Transverse colon (tissue), 4 donors: ENCODE measurements around the gene MED27. TPM values are rescaled to one million over a fixed set of nuclear protein-coding genes. Genes with fewer than 3 reads are reported as not detected.

Source experiments
- DNase-seq: peaks from one replicate; pipeline ENCODE4 v3.0.0-alpha.2; 2019
- H3K27ac ChIP-seq, 4 donors: fragments of 200-600 bp; sonication (generic); 2 replicates each; pipeline ENCODE4 v1.5.1; 2016 to 2018; ENCODE audit warnings: inconsistent platforms in 4 of 4
- H3K27me3 ChIP-seq: fragments of 200-600 bp; sonication (generic); 2 replicates; pipeline ENCODE4 v1.5.1; 2017; ENCODE audit warnings: inconsistent platforms
- H3K36me3 ChIP-seq, 4 donors: fragments of 200-600 bp; sonication (generic); 2 replicates each; pipeline ENCODE4 v1.5.1; 2017 to 2019; ENCODE audit warnings: inconsistent platforms in 4 of 4
- H3K4me1 ChIP-seq, 4 donors: fragments of 200-600 bp; sonication (generic); 2 replicates each; pipeline ENCODE4 v1.5.1; 2017 to 2020; ENCODE audit warnings: inconsistent platforms in 4 of 4
- H3K4me3 ChIP-seq, 4 donors: fragments of 200-600 bp; sonication (generic); 1 replicate in 1 of 4; 2 replicates in 3 of 4; pipeline versions ENCODE4 v1.5.1 to v1.6.1; 2017 to 2019; ENCODE audit warnings: inconsistent platforms in 4 of 4
- H3K9me3 ChIP-seq, 2 donors: fragments of 200-600 bp; sonication (generic); 2 replicates each; pipeline ENCODE4 v1.5.1; 2017 to 2019; ENCODE audit warnings: inconsistent platforms in 2 of 2
- CTCF ChIP-seq, 5 experiments: fragments of 200-600 bp in 3 of 5; fragments of 450-650 bp in 2 of 5; sonication (generic) in 3 of 5; IDR thresholded peaks; 1 replicate in 2 of 5; 2 replicates in 3 of 5; pipeline ENCODE4 v1.5.1; 2016 to 2017; ENCODE audit warnings: antibody characterized with exemption in 5 of 5, inconsistent platforms in 3 of 5, mild to moderate bottlenecking in 2 of 5, moderate library complexity in 1 of 5
- EP300 ChIP-seq: sonication (generic); formaldehyde crosslinking; IDR thresholded peaks from one replicate; pipeline ENCODE4 v1.6.1; 2017; ENCODE audit warnings: antibody characterized with exemption, low read depth
- POLR2A ChIP-seq: fragments of 450-650 bp; IDR thresholded peaks from one replicate; pipeline ENCODE4 v1.6.1; 2016; ENCODE audit warnings: antibody characterized with exemption, mild to moderate bottlenecking, moderate library complexity
- POLR2AphosphoS5 ChIP-seq, 3 donors: sonication (generic); formaldehyde crosslinking; IDR thresholded peaks; one replicate each; pipeline ENCODE4 v1.6.1; 2016; ENCODE audit warnings: antibody characterized with exemption in 3 of 3
- WGBS, 2 donors: methylation state at CpG; one replicate each; pipeline ENCODE4 v1.1.5; 2018; ENCODE audit warnings: low coverage in 1 of 2; 5-methylcytosine and 5-hydroxymethylcytosine counted together
- in situ Hi-C, 4 donors: fragments of 200-750 bp; cut with MboI; loops; one replicate each; pipeline versions ENCODE4 v1.15.0 to v1.15.1; 2017; ENCODE audit warnings: low sequenced_read_pairs in 3 of 4, low pct_ligation_motif_present in 1 of 4, low pct_unique_long_range_greater_than_20kb in 1 of 4
- intact Hi-C: fragments of 100-400 bp; cut with DNase I; formaldehyde crosslinking; loops from one replicate; pipeline ENCODE4 v1.15.1; 2023; ENCODE audit warnings: low total_unique reads
- total RNA-seq, 4 donors: library from RNA; depleted of rRNA; stranded (reverse); fragments of >200 nt; gene quantifications; one replicate each; pipeline ENCODE4 v1.1.0, GENCODE V29; 2016

MED27 gene
- total RNA-seq, 4 donors from 2014 or later = 2.6 to 12.6 (median 7.1) TPM

DNA sequence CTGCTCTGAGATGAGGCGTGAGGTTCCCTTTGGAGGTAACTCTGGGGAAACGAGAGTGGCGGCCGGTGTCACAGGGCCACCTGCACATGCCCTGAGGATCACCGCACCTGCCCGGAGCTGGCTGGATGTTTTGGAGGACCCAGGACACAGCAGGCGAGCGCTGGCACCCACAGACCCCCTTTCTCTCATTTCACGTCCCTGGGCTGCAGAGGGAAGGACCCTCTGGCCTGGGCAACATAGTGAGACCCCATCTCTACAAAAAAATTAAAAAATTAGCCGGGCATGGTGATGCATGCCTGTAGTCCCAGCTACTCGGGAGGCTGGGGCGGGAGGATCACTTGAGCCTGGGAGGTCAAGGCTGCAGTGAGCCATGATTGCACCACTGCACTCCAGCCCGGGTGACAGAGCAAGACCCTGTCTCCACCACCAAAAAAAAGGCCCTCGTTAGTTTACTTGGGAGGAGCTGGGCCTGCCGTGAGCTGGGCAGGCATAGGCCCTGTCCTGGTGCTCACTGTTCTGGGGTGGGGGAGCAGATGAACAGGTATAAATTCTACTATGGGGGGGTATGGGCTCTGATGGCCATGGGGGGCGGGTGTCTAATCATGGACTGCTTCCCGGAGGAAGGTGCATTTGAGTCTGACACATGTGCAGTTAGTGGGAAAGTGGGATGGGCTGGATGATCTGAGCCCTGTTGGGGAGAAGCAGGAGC is 242.9 kb downstream of the MED27 start:
- TF ChIP-seq POLR2AphosphoS5 (IDR thresholded peaks at IDR 0.05) (no peak), POLR2A (no peak), CTCF (IDR thresholded peaks at IDR 0.05) (no peak), EP300 (no peak)
- H3K4me3 ChIP-seq = no peak overlapping the region
- H3K4me1 ChIP-seq = no peaks in the 10 kb centered on the region
- H3K9me3 ChIP-seq = peaks cover 0 to 7% of the 10 kb centered on the region in 2 donors
- in situ Hi-C loops (no loop called here), intact Hi-C loops (no loop called here)
- H3K27me3 ChIP-seq = peaks cover 13% of the 10 kb centered on the region
- no peak for DNase-seq
- H3K36me3 ChIP-seq = no peaks in the 10 kb centered on the region
- WGBS, 2 donors = 85 to 100% methylated on average over 1 to 15 of the region's 17 CpGs
- H3K27ac ChIP-seq = no peak overlapping the region

GRCh38 chr9:131836021-131836420 is 243.6 kb downstream of the MED27 start:
- H3K4me3 ChIP-seq = no peak overlapping the region
- no peak for DNase-seq
- 78 to 86% methylated on average over 6 to 18 of the region's 18 CpGs for WGBS, 2 donors
- TF ChIP-seq POLR2A (no peak), CTCF (IDR thresholded peaks at IDR 0.05) (no peak), POLR2AphosphoS5 (IDR thresholded peaks at IDR 0.05) (no peak)
- in situ Hi-C loops = no loop called here
- no peak overlapping the region for H3K27ac ChIP-seq
- peaks cover 0 to 7% of the 10 kb centered on the region in 2 donors for H3K9me3 ChIP-seq
- intact Hi-C loops = no loop called here
- H3K27me3 ChIP-seq = peaks cover 13% of the 10 kb centered on the region
- H3K4me1 ChIP-seq = no peaks in the 10 kb centered on the region
- no peaks in the 10 kb centered on the region for H3K36me3 ChIP-seq

DNA sequence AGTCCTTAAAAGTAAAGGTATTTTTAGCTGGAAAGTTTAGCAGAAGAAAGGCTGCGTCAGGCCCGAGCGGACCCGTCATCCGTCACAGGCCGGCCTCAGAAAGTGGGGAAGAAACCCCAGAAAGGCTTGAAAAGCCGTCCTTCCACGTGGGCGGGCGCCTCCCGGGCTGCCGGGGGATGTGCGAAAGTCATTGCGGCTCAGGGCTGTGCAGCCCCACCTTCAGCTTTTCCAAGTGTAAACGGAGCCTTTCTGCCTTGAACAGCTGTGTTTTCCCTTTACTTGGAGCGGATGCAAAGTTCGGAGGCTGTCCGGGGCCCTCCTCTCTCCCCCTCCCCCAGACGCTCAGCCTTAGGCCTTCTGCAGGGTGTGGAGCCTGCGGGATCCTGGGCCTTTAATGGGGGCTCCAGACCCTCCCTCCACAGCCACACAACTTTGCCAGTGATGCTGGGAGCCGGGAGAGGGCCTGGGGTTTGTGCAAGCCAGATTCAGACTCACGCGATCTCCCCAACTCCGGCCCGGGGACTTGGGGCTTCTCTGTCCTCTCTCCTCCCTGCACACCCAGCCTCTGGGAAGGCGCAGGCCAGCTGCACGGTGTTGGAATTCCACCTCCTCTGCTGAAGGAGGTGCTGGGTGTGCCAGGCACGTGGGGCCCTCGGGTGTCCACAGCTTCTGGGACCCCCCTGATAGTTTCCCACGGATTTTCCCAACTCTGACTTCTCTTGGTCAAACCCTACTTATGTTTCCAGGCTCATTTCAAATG is 244.3 kb downstream of the MED27 start:
- Histone ChIP-seq H3K27me3 (peaks cover 13% of the 10 kb centered on the region), H3K4me3 (no peak overlapping the region), H3K27ac (peak overlapping the region in 1 of 4 donors; percentile 7), H3K9me3 (peaks cover 0 to 7% of the 10 kb centered on the region in 2 donors), H3K4me1 (no peaks in the 10 kb centered on the region), H3K36me3 (no peaks in the 10 kb centered on the region)
- DNase-seq = no peak
- TF ChIP-seq CTCF (IDR thresholded peaks at IDR 0.05) (no peak), POLR2AphosphoS5 (IDR thresholded peaks at IDR 0.05) (no peak), POLR2A (no peak), EP300 (no peak)
- 53% methylated on average over 30 of the region's 30 CpGs; no CpG with 5 or more reads in 1 of the 2 donors for WGBS, 2 donors
- intact Hi-C loops (no loop called here), in situ Hi-C loops (no loop called here)

- intact Hi-C loops = no loop called here
- WGBS, 2 donors = 64 to 65% methylated on average over 8 to 14 of the region's 15 CpGs
- Histone ChIP-seq H3K36me3 (no peaks in the 10 kb centered on the region), H3K9me3 (peaks cover 0 to 7% of the 10 kb centered on the region in 2 donors), H3K27me3 (peaks cover 13% of the 10 kb centered on the region), H3K27ac (no peak overlapping the region), H3K4me1 (no peaks in the 10 kb centered on the region), H3K4me3 (no peak overlapping the region)
- no peak for DNase-seq
- TF ChIP-seq POLR2AphosphoS5 (IDR thresholded peaks at IDR 0.05) (no peak), POLR2A (no peak), CTCF (IDR thresholded peaks at IDR 0.05) (no peak), EP300 (no peak)
- in situ Hi-C loops = no loop called here
Observed at GRCh38 chr9:131834721-131835120, 244.9 kb downstream of the MED27 start.
